Measurements from ENCODE around the gene ATP6V0B. TPM values are rescaled to one million over a fixed set of nuclear protein-coding genes. Genes with fewer than 3 reads are reported as not detected.
A peak's percentile ranks its signal among the peaks of the same experiment; 100 is the strongest.

The ATP6V0B gene
- total RNA-seq, 2 experiments from 2014 or later = 116 to 122 TPM

- Mint-ChIP-seq H3K4me1 (peaks cover 14% of the 10 kb centered on the region), H3K4me3 (no peak overlapping the region), H3K9me3 (no peaks in the 10 kb centered on the region), H3K36me3 (no peaks in the 10 kb centered on the region), H3K27me3 (no peaks in the 10 kb centered on the region), H3K27ac (no peak overlapping the region)
- DNase-seq = peak; percentile 22
Measured at GRCh38 chr1:43994794-43995790, 20.3 kb downstream of the ATP6V0B start.

DNA sequence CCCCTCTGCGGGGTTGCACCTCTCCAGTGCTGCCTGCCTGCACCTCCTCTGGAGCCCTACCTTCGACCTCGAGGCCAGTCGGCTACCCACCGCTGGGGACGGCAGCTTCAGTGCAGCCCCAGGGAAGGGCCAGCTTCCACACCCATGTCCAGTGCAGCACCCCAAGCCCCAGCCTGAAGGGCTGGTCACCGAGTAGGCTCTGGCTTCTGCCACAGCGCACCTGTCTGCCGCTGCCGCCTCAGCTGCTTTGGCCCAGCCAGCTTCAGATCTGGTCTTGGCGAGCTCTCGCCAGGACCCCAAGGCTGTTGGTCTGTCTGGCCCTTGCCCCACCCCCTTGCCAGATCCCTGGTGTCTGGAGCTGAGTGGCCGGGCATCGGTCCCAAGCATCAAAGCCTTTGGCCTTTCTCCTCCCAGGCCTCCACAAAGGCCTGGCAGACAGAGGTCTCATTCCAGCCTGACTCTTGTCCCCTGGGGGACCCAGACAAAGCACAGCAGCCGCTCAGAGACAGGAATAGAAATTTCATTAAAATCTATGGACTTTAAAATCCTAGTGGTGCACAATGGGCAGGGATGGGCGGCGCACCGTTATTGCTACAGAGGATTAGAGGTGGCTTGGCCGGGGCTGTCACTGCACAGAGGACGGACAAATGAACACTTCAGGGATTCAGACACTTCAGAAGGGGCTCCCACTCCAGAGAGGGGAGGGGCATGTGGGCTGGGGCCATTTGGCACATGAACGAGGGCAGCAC lies 21.4 kb downstream of the ATP6V0B start:
- no peak for DNase-seq
- H3K4me1 Mint-ChIP-seq = peaks cover 11% of the 10 kb centered on the region
- H3K4me3 Mint-ChIP-seq = no peak overlapping the region
- no peaks in the 10 kb centered on the region for H3K9me3 Mint-ChIP-seq
- peaks cover 3% of the 10 kb centered on the region for H3K36me3 Mint-ChIP-seq
- H3K27me3 Mint-ChIP-seq = no peaks in the 10 kb centered on the region
- H3K27ac Mint-ChIP-seq = no peak overlapping the region

GRCh38 chr1:43996733-43997115 lies 22.0 kb downstream of the ATP6V0B start:
- DNase-seq = no peak
- Mint-ChIP-seq H3K27me3 (no peaks in the 10 kb centered on the region), H3K4me3 (no peak overlapping the region), H3K4me1 (peaks cover 7% of the 10 kb centered on the region), H3K36me3 (peaks cover 6% of the 10 kb centered on the region), H3K27ac (no peak overlapping the region), H3K9me3 (no peaks in the 10 kb centered on the region)

- Mint-ChIP-seq H3K4me3 (no peak overlapping the region), H3K27ac (no peak overlapping the region), H3K27me3 (no peaks in the 10 kb centered on the region), H3K4me1 (peaks cover 1% of the 10 kb centered on the region), H3K9me3 (no peaks in the 10 kb centered on the region), H3K36me3 (peaks cover 13% of the 10 kb centered on the region)
- no peak for DNase-seq
Measured at GRCh38 chr1:43997295-43997999, 22.7 kb downstream of the ATP6V0B start.

DNA sequence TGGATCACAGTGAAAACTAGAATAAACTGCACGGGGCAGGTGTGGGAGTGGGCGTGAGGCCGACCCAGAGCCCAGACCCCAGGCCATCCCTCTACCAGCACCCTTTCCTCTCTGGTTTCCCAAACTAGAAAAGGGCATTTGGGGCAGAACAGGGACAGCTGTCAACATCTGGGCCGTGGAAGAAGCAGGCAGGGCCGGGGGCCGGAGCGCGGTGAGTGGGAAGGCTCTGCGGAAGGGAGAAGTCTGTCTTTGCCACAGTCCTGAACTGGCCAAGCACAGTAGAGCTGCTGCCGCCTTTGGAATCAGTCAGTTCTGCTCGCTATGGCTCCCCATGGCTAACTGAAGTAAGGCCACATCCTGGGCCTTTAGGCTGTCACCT lies 23.2 kb downstream of the ATP6V0B start:
- H3K4me3 Mint-ChIP-seq = no peak overlapping the region
- no peak for DNase-seq
- peaks cover 1% of the 10 kb centered on the region for H3K4me1 Mint-ChIP-seq
- no peaks in the 10 kb centered on the region for H3K27me3 Mint-ChIP-seq
- no peak overlapping the region for H3K27ac Mint-ChIP-seq
- H3K36me3 Mint-ChIP-seq = peaks cover 13% of the 10 kb centered on the region
- H3K9me3 Mint-ChIP-seq = no peaks in the 10 kb centered on the region

- Mint-ChIP-seq H3K4me1 (peaks cover 1% of the 10 kb centered on the region), H3K4me3 (no peak overlapping the region), H3K36me3 (peaks cover 13% of the 10 kb centered on the region), H3K27ac (no peak overlapping the region), H3K9me3 (no peaks in the 10 kb centered on the region), H3K27me3 (no peaks in the 10 kb centered on the region)
- no peak for DNase-seq
Measured at GRCh38 chr1:43999455-43999854, 24.7 kb downstream of the ATP6V0B start.

DNA sequence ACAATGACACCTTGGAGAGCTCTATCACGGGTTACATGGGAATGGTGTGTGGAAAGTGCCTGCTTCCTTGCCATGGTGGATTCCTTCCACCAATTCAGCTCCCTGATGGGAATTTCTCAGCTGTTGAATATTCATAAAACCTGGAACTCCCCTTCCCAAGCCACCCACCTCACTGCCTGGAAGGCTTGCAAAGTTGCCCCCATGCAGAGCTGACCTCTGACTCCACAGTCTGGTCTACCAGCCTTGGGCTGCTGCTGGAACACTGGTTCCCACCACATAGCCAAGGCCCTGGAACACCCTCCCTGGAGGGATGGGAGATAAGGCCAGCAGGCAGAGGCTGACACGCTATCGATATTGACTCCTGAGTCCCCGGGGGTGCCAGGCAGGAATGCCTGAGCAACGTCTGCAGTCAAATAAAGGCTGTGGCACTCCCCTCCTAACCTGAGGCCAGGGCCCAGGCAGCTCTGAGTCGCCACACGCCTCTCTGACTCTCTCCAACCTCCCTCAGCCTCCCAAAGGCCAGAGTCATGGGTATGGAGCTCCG lies 25.4 kb downstream of the ATP6V0B start:
- Mint-ChIP-seq H3K36me3 (peaks cover 13% of the 10 kb centered on the region), H3K27ac (no peak overlapping the region), H3K4me3 (no peak overlapping the region), H3K27me3 (no peaks in the 10 kb centered on the region), H3K9me3 (no peaks in the 10 kb centered on the region), H3K4me1 (peaks cover 1% of the 10 kb centered on the region)
- no peak for DNase-seq

- Mint-ChIP-seq H3K27me3 (no peaks in the 10 kb centered on the region), H3K9me3 (no peaks in the 10 kb centered on the region), H3K36me3 (peaks cover 15% of the 10 kb centered on the region), H3K27ac (no peak overlapping the region), H3K4me1 (peaks cover 4% of the 10 kb centered on the region), H3K4me3 (no peak overlapping the region)
- DNase-seq = no peak
Measured at GRCh38 chr1:44002165-44002564, 27.4 kb downstream of the ATP6V0B start.

- Mint-ChIP-seq H3K9me3 (no peaks in the 10 kb centered on the region), H3K4me3 (no peak overlapping the region), H3K4me1 (peaks cover 4% of the 10 kb centered on the region), H3K27me3 (no peaks in the 10 kb centered on the region), H3K27ac (no peak overlapping the region), H3K36me3 (peaks cover 17% of the 10 kb centered on the region)
- no peak for DNase-seq
Measured at GRCh38 chr1:44002606-44003157, 27.9 kb downstream of the ATP6V0B start.

GRCh38 chr1:44008259-44008658 lies 33.5 kb downstream of the ATP6V0B start:
- Mint-ChIP-seq H3K36me3 (peaks cover 5% of the 10 kb centered on the region), H3K9me3 (no peaks in the 10 kb centered on the region)

GRCh38 chr1:44010935-44011471 lies 36.2 kb downstream of the ATP6V0B start:
- Mint-ChIP-seq H3K36me3 (peaks cover 5% of the 10 kb centered on the region), H3K27ac (no peak overlapping the region), H3K27me3 (no peaks in the 10 kb centered on the region), H3K9me3 (no peaks in the 10 kb centered on the region), H3K4me3 (no peak overlapping the region), H3K4me1 (peaks cover 18% of the 10 kb centered on the region)
- no peak for DNase-seq

More at GRCh38 chr1:44008259-44008658, 33.5 kb downstream of the ATP6V0B start:
- H3K4me3 Mint-ChIP-seq = no peak overlapping the region
- H3K27ac Mint-ChIP-seq = no peak overlapping the region
- H3K4me1 Mint-ChIP-seq = peaks cover 9% of the 10 kb centered on the region
- H3K27me3 Mint-ChIP-seq = no peaks in the 10 kb centered on the region
- DNase-seq = no peak

DNA sequence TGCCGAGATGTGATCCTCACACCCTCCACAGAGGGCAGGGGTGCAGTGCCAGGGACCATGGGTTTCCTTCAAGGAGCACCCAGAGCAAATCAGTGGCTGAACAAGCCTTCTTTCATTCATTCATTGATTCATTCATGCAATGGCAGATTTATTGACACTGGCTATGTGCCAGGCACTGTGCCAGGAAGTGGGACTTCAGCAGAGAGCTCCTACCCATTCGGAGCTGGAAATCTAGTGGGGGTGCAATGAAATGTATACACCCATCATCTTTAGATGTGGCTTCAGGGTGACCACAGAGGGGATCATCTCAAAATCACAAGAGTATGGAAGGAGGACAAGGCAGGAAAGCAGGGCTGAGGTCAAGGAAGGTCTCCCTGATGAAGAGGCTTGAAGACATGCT lies 37.6 kb downstream of the ATP6V0B start:
- H3K4me1 Mint-ChIP-seq = peaks cover 15% of the 10 kb centered on the region
- no peaks in the 10 kb centered on the region for H3K27me3 Mint-ChIP-seq
- no peak overlapping the region for H3K27ac Mint-ChIP-seq
- H3K9me3 Mint-ChIP-seq = no peaks in the 10 kb centered on the region
- no peak for DNase-seq
- no peak overlapping the region for H3K4me3 Mint-ChIP-seq
- H3K36me3 Mint-ChIP-seq = peaks cover 3% of the 10 kb centered on the region

GRCh38 chr1:44012941-44013609 lies 38.3 kb downstream of the ATP6V0B start:
- DNase-seq = no peak
- no peak overlapping the region for H3K27ac Mint-ChIP-seq
- no peaks in the 10 kb centered on the region for H3K9me3 Mint-ChIP-seq
- H3K4me3 Mint-ChIP-seq = no peak overlapping the region
- no peaks in the 10 kb centered on the region for H3K36me3 Mint-ChIP-seq
- peaks cover 15% of the 10 kb centered on the region for H3K4me1 Mint-ChIP-seq
- H3K27me3 Mint-ChIP-seq = no peaks in the 10 kb centered on the region

GRCh38 chr1:44013949-44014348 lies 39.2 kb downstream of the ATP6V0B start:
- Mint-ChIP-seq H3K27ac (no peak overlapping the region), H3K4me3 (no peak overlapping the region), H3K36me3 (no peaks in the 10 kb centered on the region), H3K9me3 (no peaks in the 10 kb centered on the region), H3K4me1 (peaks cover 15% of the 10 kb centered on the region), H3K27me3 (no peaks in the 10 kb centered on the region)
- DNase-seq = no peak
